HepG2 (cell line): ENCODE data around the gene NOL4L. TPM values are rescaled to one million over a fixed set of nuclear protein-coding genes. Genes with fewer than 3 reads are reported as not detected.
A peak's percentile ranks its signal among the peaks of the same experiment; 100 is the strongest.

Experiments
- ATAC-seq: fragments of 200-7000 bp; cut with Tn5 transposase; 3 replicates; pipeline ENCODE4 v1.9.1; 2020; ENCODE audit warnings: mild to moderate bottlenecking, moderate library complexity
- BruUV-seq: library from RNA; stranded (reverse); fragments of 400-500 nt; replicated peaks from 2 replicates; lab custom pipeline; 2021; lab: Mats Ljungman, UMichigan
- CTCF ChIA-PET: fragments of 300-600 bp; formaldehyde crosslinking; extraction: SDS; loops from one replicate; lab custom pipeline; 2021; ENCODE audit warnings: low total read pairs, inconsistent platforms, low intra/inter-chr PET ratio; lab: Yijun Ruan, JAX
- POLR2A ChIA-PET: fragments of 350-600 bp; sonication (Branson Sonifier 250); formaldehyde crosslinking; loops from one replicate; lab custom pipeline; 2020; ENCODE audit warnings: antibody characterized with exemption, inconsistent platforms; lab: Yijun Ruan, JAX
- DNase-seq: peaks from one replicate; pipeline ENCODE4 v3.0.0-alpha.2; 2015; ENCODE audit warnings: low spot score
- FAIRE-seq: peaks from 3 replicates; lab custom pipeline; 2011; peaks lifted over from hg19 to GRCh38; lab: Jason Lieb, UNC
- H2AFZ ChIP-seq: one replicate; pipeline ENCODE4 v1.6.1; 2011; ENCODE audit warnings: low read length, inconsistent platforms
- H3K27ac ChIP-seq: fragments of 300-600 bp; 3 replicates; pipeline ENCODE4 v1.8.0; 2011; ENCODE audit warnings: mixed run types, mild to moderate bottlenecking, mixed read lengths, low read length, inconsistent platforms; ENCODE audit not compliant: insufficient read depth; ENCODE audit errors: extremely low read length
- H3K27me3 ChIP-seq, 2 experiments: fragments of 200-600 bp in 1 of 2; 2 replicates in 1 of 2; 3 replicates in 1 of 2; pipeline versions ENCODE4 v1.6.0 to v1.8.0; 2011; ENCODE audit warnings: low read length in 2 of 2, mild to moderate bottlenecking in 2 of 2, moderate library complexity in 2 of 2, inconsistent platforms in 1 of 2; ENCODE audit not compliant: insufficient read depth in 2 of 2, control insufficient read depth in 1 of 2
- H3K36me3 ChIP-seq, 2 experiments: fragments of 200-600 bp in 1 of 2; replicated peaks in 1 of 2; 2 replicates in 1 of 2; 3 replicates in 1 of 2; pipeline versions ENCODE4 v1.5.1 to v1.8.0; 2011; ENCODE audit warnings: low read length in 2 of 2, inconsistent platforms in 1 of 2; ENCODE audit not compliant: insufficient read depth in 2 of 2, control insufficient read depth in 1 of 2
- H3K4me1 ChIP-seq: 2 replicates; pipeline ENCODE4 v1.5.1; 2012; ENCODE audit warnings: low read length, inconsistent platforms; ENCODE audit not compliant: insufficient read depth
- H3K4me2 ChIP-seq: 2 replicates; pipeline ENCODE4 v1.6.0; 2011; ENCODE audit warnings: low read depth, low read length, inconsistent platforms
- H3K4me3 ChIP-seq, 3 experiments: fragments of 200-600 bp in 1 of 3; sonication (generic), shearing (Covaris generic) in 1 of 3; replicated peaks in 1 of 3; 2 replicates each; pipeline ENCODE4 v1.5.1; 2011 to 2016; ENCODE audit warnings: low read length in 3 of 3, inconsistent platforms in 2 of 3, low read depth in 2 of 3, mild to moderate bottlenecking in 2 of 3, control low read depth in 1 of 3, mixed read lengths in 1 of 3; ENCODE audit not compliant: insufficient read depth in 1 of 3
- H3K79me2 ChIP-seq: one replicate; pipeline ENCODE4 v1.6.1; 2011; ENCODE audit warnings: low read length, inconsistent platforms; ENCODE audit not compliant: insufficient read depth
- H3K9ac ChIP-seq: 2 replicates; pipeline ENCODE4 v1.6.0; 2011; ENCODE audit warnings: mild to moderate bottlenecking, low read depth, low read length, inconsistent platforms; ENCODE audit not compliant: insufficient read depth
- H3K9me3 ChIP-seq: 2 replicates; pipeline ENCODE4 v1.5.1; 2012; ENCODE audit warnings: mild to moderate bottlenecking, low read length
- H4K20me1 ChIP-seq: 2 replicates; pipeline ENCODE4 v1.6.0; 2011; ENCODE audit warnings: inconsistent platforms, mild to moderate bottlenecking, low read length, moderate library complexity; ENCODE audit not compliant: insufficient read depth
- HIVEP1 ChIP-seq: sonication (generic); formaldehyde crosslinking; IDR thresholded peaks from 2 replicates; pipeline ENCODE4 v1.4.0; 2020; ENCODE audit warnings: mild to moderate bottlenecking, missing genetic modification reagents
- JDP2 ChIP-seq: sonication (generic); formaldehyde crosslinking; IDR thresholded peaks from 2 replicates; pipeline ENCODE4 v1.8.1; 2022; ENCODE audit warnings: missing genetic modification reagents, borderline replicate concordance
- ZMYM3 ChIP-seq: sonication (generic); formaldehyde crosslinking; IDR thresholded peaks from 2 replicates; pipeline ENCODE4 v1.5.1; 2020; ENCODE audit warnings: mild to moderate bottlenecking, missing genetic modification reagents
- ZNF350 ChIP-seq: sonication (generic); formaldehyde crosslinking; IDR thresholded peaks from 2 replicates; pipeline ENCODE4 v1.4.0; 2020; ENCODE audit warnings: mild to moderate bottlenecking, low read depth, missing genetic modification reagents, borderline replicate concordance
- ZNF629 ChIP-seq: sonication (generic); formaldehyde crosslinking; conservative IDR thresholded peaks from 2 replicates; pipeline ENCODE4 v1.5.0; 2020; ENCODE audit warnings: missing genetic modification reagents
- ZNF773 ChIP-seq: sonication (generic); formaldehyde crosslinking; IDR thresholded peaks from 2 replicates; pipeline ENCODE4 v1.4.0; 2020; ENCODE audit warnings: missing genetic modification reagents, borderline replicate concordance
- ZNF841 ChIP-seq: sonication (generic); formaldehyde crosslinking; IDR thresholded peaks from 2 replicates; pipeline ENCODE4 v1.8.1; 2023; ENCODE audit warnings: missing genetic modification reagents, borderline replicate concordance
- WGBS: methylation state at CpG from one replicate; pipeline ENCODE4 v1.1.6; 2017; ENCODE audit warnings: low lambda C conversion rate; 5-methylcytosine and 5-hydroxymethylcytosine counted together
- in situ Hi-C: cut with HindIII; loops from 2 replicates; pipeline ENCODE4 v1.10.0; 2017; ENCODE audit warnings: low pct_unique_long_range_greater_than_20kb; ENCODE audit not compliant: extremely low pct_ligation_motif_present
- intact Hi-C: fragments of 100-400 bp; cut with micrococcal nuclease; formaldehyde crosslinking; loops from one replicate; pipeline ENCODE4 v1.10.0; 2022; ENCODE audit not compliant: unreplicated experiment
- polyA plus RNA-seq, 8 experiments: library from polyadenylated mRNA; depleted of rRNA in 3 of 8; stranded (reverse) in 7 of 8; unstranded in 1 of 8; fragments of >200 nt; fragmentation: Illumina TruSeq in 4 of 8; extraction: Trizol in 4 of 8; gene quantifications; 2 replicates each; pipeline versions ENCODE4 v1.2.1 to v1.2.3, GENCODE V29; 2011 to 2016; ENCODE audit warnings: low read depth in 4 of 8, missing spikeins in 1 of 8, mixed read lengths in 1 of 8; ENCODE audit not compliant: insufficient read depth in 1 of 8
- total RNA-seq, 5 experiments: library from RNA; depleted of rRNA; stranded (reverse); fragments of >200 nt; fragmentation: Illumina TruSeq; extraction: Trizol; gene quantifications; 2 replicates each; pipeline ENCODE4 v1.2.3, GENCODE V29; 2016; ENCODE audit warnings: low read depth in 1 of 5

The NOL4L gene
- total and polyA plus RNA-seq, 2 of the 13 experiments (the other 11 are each of a cell fraction or from before 2014, with no cell fraction given), result 16.6 to 35.4 TPM

DNA sequence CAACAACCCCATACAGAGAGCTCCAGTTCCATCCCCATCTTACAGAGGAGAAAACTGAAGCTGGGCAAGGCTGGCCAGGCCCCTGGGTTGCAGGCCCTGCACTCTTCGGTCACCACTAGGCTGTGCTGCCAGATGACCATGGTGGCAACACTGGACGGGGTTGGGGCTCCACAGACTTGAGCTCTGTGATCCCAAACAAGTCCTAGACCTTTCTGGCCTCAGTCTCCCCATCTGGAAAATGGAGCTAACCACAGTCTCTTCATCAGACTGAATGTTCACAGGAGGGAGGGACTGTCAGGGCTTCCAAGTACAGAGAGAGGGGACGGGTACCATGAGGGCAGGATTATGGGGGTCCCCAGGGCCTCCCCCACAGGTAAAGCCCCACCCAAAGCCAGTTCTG lies 41.3 kb upstream of the NOL4L start:
- TF ChIP-seq ZNF629 (CRISPR knock-in tag) (peak; percentile 96), ZNF773 (no peak), ZMYM3 (CRISPR knock-in tag) (peak; percentile 83)
- ATAC-seq, result no peak
- in situ Hi-C loops (no loop called here), intact Hi-C loops (no loop called here)
- no peak for FAIRE-seq
- Histone ChIP-seq H3K79me2 (no peaks in the 10 kb centered on the region), H3K9me3 (no peaks in the 10 kb centered on the region), H3K9ac (no peak overlapping the region), H3K4me2 (no peak overlapping the region), H3K36me3 (no peaks in the 10 kb centered on the region), H3K4me1 (peaks cover 48% of the 10 kb centered on the region), H3K27ac (no peak overlapping the region), H3K27me3 (peaks cover 0 to 60% of the 10 kb centered on the region in 2 experiments; a peak in 4 of 5 replicates), H4K20me1 (no peaks in the 10 kb centered on the region), H3K4me3 (no peak overlapping the region), H2AFZ (no peak overlapping the region)
- DNase-seq, result no peak
- ChIA-PET CTCF (no interaction called here), POLR2A (interaction anchor here (2.3 kb wide), 1 partner anchor 104 kb away, joined by 8 read pairs; no protein-coding TSS in a partner anchor)
- WGBS, result 54% methylated on average over 3 of the region's 3 CpGs
- no TSS peak for BruUV-seq

- ChIA-PET POLR2A (interaction anchor here (2.3 kb wide), 1 partner anchor 103 kb away, joined by 8 read pairs; no protein-coding TSS in a partner anchor), CTCF (no interaction called here)
- DNase-seq, result no peak
- H3K36me3 ChIP-seq, result no peaks in the 10 kb centered on the region
- no peak overlapping the region for H3K27ac ChIP-seq
- no peak overlapping the region for H3K4me3 ChIP-seq
- H3K9me3 ChIP-seq, result no peaks in the 10 kb centered on the region
- peaks cover 0 to 58% of the 10 kb centered on the region in 2 experiments; a peak in 4 of 5 replicates for H3K27me3 ChIP-seq
- peaks cover 48% of the 10 kb centered on the region for H3K4me1 ChIP-seq
- H3K4me2 ChIP-seq, result no peak overlapping the region
- no TSS peak for BruUV-seq
- in situ Hi-C loops, result no loop called here
- no peak for FAIRE-seq
- intact Hi-C loops, result no loop called here
- WGBS, result 74% methylated on average over 18 of the region's 18 CpGs
- ATAC-seq, result no peak
- H3K9ac ChIP-seq, result no peak overlapping the region
- no peak overlapping the region for H2AFZ ChIP-seq
- no peaks in the 10 kb centered on the region for H3K79me2 ChIP-seq
- no peak for TF ChIP-seq JDP2 (CRISPR knock-in tag)
- TF ChIP-seq ZNF841, result no peak
- 0 out of 2 replicates have a peak, but pooled peaks have one; percentile 47 for TF ChIP-seq HIVEP1 (CRISPR knock-in tag)
- peak; percentile 26; the same call in 1 of the 2 replicates for TF ChIP-seq ZNF350 (CRISPR knock-in tag)
- H4K20me1 ChIP-seq, result no peaks in the 10 kb centered on the region
Measured at GRCh38 chr20:32625996-32626395, 40.9 kb upstream of the NOL4L start.
